Activated naive CD8-positive, alpha-beta T cell treated with anti-CD3 and anti-CD28 coated beads for 36 hours (primary cell): Measurements from ENCODE around the gene C9orf78. TPM values are rescaled to one million over a fixed set of nuclear protein-coding genes. Genes with fewer than 3 reads are reported as not detected.

ENCODE experiments used
- DNase-seq: peaks from one replicate; pipeline ENCODE4 v3.0.0; 2021
- H3K27ac Mint-ChIP-seq: one replicate; pipeline ENCODE4 v1.8.0; 2022; ENCODE audit warnings: mild to moderate bottlenecking, moderate library complexity, mixed read lengths
- H3K27me3 Mint-ChIP-seq: one replicate; pipeline ENCODE4 v1.8.0; 2022; ENCODE audit warnings: mild to moderate bottlenecking, mixed read lengths
- H3K36me3 Mint-ChIP-seq: one replicate; pipeline ENCODE4 v1.8.0; 2021; ENCODE audit warnings: mild to moderate bottlenecking, mixed read lengths
- H3K4me1 Mint-ChIP-seq: one replicate; pipeline ENCODE4 v1.8.0; 2021; ENCODE audit warnings: mixed read lengths
- H3K4me3 Mint-ChIP-seq: one replicate; pipeline ENCODE4 v1.8.0; 2022; ENCODE audit warnings: mild to moderate bottlenecking, moderate library complexity, mixed read lengths
- H3K9me3 Mint-ChIP-seq: one replicate; pipeline ENCODE4 v1.8.0; 2022; ENCODE audit warnings: mixed read lengths
- total RNA-seq, 2 experiments: library from RNA; stranded (reverse); gene quantifications; one replicate each; pipeline ENCODE4 v1.2.3, GENCODE V29; 2021

The C9orf78 gene
- total RNA-seq, 2 experiments from 2014 or later: 66.3 to 68.2 TPM

DNA sequence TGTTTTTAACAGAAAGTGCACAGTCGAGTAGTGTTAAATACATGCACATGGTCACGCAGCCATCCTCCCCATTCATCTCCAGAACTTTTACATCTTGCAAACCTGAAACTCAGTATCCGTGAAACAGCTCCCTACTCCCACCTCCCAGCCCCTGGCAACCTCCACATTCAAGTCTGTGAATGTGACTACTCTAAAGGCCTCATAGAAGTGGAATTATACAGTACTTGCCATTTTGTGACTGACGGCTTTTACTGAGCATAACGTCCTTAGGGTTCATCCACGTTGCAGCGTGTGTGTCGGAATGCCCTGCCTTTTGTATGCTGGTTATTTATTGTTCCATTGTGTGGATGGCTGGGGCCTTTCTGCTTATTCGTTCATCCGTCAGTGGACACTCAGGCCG lies 36.0 kb upstream of the C9orf78 start:
- Mint-ChIP-seq H3K4me3 (peak overlapping the region; percentile 45), H3K27me3 (no peaks in the 10 kb centered on the region)

DNA sequence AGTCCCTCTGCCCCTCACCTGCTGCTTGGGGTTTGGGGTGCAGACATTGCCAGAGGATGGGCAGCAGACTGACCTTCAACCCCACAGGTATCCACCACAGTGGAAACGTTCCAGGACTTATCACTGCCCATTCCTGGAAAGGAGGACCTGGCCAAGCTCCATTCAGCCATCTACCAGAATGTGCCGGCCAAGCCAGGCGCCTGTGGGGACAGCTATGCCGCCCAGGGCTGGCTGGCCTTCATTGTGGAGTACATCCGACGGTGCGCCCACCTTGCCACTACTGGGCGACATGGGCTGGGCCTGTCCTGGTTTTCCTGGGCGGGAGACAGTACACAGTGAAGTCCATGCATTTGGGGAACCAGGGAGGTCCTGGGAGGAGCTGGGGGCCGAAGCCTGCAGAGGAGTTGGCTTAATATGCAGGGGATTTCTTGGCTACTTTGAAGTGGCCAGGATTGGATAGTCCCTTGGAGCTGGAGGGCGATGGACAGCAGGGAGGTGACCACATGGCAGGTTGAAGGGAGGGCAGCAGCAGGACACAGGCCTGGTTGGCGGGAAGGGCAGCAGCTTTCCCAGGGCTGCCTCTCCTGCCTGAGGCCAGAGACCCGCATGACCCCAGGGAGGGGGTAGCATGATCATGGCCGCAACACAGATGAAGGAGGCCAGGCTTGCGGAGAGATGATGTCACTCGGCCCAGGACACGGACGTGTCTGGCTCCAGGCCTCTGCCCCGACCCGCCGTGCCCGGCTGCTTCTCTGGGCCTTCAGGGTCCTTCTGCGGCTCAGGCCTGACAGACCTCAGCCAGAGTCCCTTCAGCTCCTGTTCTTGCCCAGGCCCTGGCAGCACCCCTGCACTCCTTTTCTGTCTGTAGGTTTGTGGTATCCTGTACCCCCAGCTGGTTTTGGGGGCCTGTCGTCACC lies 34.8 kb upstream of the C9orf78 start:
- Mint-ChIP-seq H3K27me3 (no peaks in the 10 kb centered on the region), H3K4me1 (peaks cover 55% of the 10 kb centered on the region), H3K36me3 (peaks cover 37% of the 10 kb centered on the region), H3K4me3 (peak overlapping the region; percentile 68), H3K9me3 (no peaks in the 10 kb centered on the region), H3K27ac (peak overlapping the region; percentile 92)
- DNase-seq: no peak

More for the DNA sequence above, 36.0 kb upstream of the C9orf78 start:
- no peaks in the 10 kb centered on the region for H3K9me3 Mint-ChIP-seq
- DNase-seq: no peak
- peaks cover 45% of the 10 kb centered on the region for H3K4me1 Mint-ChIP-seq
- peaks cover 28% of the 10 kb centered on the region for H3K36me3 Mint-ChIP-seq
- peak overlapping the region; percentile 92 for H3K27ac Mint-ChIP-seq

DNA sequence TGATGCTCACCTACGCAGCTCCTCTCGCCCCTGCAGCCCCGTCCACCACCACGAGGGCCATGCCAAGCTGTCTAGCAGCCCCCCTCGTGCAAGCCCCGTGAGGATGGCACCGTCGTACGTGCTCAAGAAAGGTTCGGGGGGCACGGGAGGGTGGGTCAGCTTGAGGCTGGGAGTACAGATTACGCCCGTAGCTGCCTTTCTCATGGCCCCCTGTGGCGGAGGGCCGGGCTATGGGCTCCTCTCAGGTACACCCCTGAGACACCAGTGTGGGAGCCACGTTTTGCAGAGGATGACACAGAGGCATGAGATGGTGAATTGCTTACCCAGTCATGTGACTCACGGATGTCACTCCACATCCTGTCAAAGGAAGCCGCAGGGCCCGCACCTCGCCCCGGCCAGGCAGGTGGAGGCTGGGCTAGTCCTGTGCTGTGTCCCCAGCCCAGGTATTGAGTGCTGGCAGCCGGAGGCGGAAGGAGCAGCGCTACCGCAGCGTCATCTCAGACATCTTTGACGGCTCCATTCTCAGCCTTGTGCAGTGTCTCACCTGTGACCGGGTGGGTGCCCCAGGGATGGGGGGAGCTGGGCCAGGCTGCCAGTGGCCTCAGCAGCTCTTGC lies 33.9 kb upstream of the C9orf78 start:
- Mint-ChIP-seq H3K4me1 (peaks cover 55% of the 10 kb centered on the region), H3K27ac (peak overlapping the region; percentile 92), H3K9me3 (no peaks in the 10 kb centered on the region), H3K36me3 (peaks cover 36% of the 10 kb centered on the region), H3K27me3 (no peaks in the 10 kb centered on the region), H3K4me3 (peak overlapping the region; percentile 68)
- DNase-seq: peak; percentile 86

DNA sequence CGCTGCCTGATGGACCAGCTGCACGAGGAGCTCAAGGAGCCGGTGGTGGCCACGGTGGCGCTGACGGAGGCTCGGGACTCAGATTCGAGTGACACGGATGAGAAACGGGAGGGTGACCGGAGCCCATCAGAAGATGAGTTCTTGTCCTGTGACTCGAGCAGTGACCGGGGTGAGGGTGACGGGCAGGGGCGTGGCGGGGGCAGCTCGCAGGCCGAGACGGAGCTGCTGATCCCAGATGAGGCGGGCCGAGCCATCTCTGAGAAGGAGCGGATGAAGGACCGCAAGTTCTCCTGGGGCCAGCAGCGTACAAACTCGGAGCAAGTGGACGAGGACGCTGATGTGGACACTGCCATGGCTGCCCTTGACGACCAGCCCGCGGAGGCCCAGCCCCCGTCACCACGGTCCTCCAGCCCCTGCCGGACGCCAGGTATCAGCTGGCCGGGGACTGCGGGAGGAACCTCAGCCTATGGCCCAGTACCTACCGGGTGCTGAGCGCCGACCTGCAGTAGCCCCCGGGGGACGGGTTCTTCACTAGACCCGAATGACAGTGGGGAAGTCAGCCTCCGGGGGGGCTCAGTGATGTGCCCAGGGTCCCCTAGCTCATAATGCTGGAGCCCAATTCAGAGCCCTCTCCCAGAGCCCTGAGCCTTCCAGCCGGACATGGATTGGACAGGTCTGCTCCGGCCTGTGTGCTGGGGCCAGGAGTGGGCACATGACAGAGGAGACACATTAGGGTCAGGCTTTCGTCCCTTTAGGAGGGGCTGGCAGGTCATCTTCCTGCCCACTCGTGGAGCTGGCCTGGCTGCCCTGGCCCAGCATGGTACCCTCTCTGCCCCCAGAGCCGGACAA lies 33.2 kb upstream of the C9orf78 start:
- Mint-ChIP-seq H3K9me3 (no peaks in the 10 kb centered on the region), H3K4me1 (peaks cover 60% of the 10 kb centered on the region), H3K27me3 (no peaks in the 10 kb centered on the region), H3K36me3 (peaks cover 41% of the 10 kb centered on the region), H3K27ac (peak overlapping the region; percentile 92), H3K4me3 (peak overlapping the region; percentile 68)
- DNase-seq: no peak

DNA sequence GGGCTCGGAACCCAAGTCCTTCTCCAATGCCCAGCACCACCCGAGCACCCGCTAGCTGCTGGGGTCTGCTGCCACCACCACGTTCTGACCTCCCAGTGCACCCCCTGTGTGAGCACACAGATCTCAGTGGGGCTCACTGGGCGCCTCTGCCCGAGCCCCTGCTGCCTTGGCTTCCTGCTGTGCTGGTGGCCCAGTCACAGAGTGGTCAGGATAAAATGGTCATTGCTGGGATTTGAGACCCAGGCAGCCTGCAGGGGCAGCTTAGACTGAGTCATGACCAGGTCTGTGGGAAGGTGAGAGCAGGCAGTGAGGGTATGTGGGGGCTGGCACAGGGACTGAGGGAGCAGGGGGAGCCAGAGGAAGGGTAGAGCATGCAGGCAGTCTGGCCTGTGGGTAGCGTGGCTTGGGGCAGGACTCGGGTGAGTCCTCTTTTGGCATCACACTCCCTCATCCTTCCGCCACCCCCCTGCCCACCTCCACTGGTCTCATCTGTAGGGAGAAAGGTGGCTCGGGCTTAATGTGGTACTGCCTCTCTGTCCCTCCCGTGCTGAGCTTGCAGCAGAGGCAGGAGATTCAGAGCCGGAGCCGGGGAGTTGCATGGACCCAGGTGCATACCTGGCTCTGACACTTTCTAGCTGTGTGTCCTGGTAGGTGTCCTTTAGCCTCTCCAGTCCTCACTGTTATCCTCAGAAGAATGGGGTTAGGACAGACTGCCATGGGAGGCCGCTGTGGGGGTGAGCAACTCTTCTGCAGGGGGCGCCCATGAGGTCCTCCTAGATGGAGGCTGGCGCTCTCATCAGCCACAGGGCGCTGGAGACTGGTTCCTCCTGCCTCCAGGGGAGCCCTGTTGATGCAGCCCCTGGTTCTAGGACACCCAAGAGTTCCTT lies 32.3 kb upstream of the C9orf78 start:
- peak; percentile 52 for DNase-seq
- H3K9me3 Mint-ChIP-seq: no peaks in the 10 kb centered on the region

DNA sequence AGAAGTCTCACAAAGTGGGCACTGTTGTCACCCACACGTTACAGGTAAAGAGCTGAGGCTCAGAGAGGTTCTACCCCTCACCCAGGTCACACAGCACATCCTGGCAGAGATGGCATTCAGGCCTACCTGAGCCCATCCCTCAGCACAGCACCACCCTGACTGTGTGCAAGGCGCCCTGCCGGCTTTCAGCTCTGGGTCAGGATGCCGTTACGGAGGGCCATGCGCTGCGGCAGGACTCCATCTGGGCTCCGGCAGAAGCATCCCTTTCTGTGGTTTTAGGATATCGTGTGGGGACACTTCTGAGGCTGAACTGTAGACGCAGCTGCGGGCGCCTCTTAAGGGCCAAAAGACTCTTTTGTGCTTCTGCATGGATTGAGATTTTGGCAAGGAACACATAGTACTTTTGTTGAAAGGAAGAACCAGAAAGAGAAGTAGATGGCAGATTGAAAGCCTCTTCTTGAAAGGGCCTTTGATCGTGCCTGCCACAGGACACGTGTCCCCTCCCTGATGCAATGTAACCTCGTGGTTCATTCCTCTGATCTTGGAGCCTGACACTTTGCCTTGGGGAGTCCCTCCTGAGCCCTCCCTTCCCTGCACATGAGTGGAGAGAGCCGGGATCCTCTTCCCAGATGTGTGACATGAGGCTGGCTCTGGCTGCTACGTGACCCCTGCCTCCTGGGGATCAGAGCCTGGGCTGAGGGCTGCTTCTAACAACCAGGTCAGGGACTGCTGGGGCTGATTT lies 31.5 kb upstream of the C9orf78 start:
- H3K9me3 Mint-ChIP-seq: no peaks in the 10 kb centered on the region
- H3K27ac Mint-ChIP-seq: peak overlapping the region; percentile 92
- H3K4me1 Mint-ChIP-seq: peaks cover 67% of the 10 kb centered on the region
- peak; percentile 54 for DNase-seq
- peaks cover 42% of the 10 kb centered on the region for H3K36me3 Mint-ChIP-seq
- peak overlapping the region; percentile 36 for H3K4me3 Mint-ChIP-seq
- H3K27me3 Mint-ChIP-seq: no peaks in the 10 kb centered on the region

More for the DNA sequence above, 32.3 kb upstream of the C9orf78 start:
- peaks cover 63% of the 10 kb centered on the region for H3K4me1 Mint-ChIP-seq
- H3K36me3 Mint-ChIP-seq: peaks cover 39% of the 10 kb centered on the region
- H3K27me3 Mint-ChIP-seq: no peaks in the 10 kb centered on the region
- H3K4me3 Mint-ChIP-seq: peak overlapping the region; percentile 66
- peak overlapping the region; percentile 92 for H3K27ac Mint-ChIP-seq

DNA sequence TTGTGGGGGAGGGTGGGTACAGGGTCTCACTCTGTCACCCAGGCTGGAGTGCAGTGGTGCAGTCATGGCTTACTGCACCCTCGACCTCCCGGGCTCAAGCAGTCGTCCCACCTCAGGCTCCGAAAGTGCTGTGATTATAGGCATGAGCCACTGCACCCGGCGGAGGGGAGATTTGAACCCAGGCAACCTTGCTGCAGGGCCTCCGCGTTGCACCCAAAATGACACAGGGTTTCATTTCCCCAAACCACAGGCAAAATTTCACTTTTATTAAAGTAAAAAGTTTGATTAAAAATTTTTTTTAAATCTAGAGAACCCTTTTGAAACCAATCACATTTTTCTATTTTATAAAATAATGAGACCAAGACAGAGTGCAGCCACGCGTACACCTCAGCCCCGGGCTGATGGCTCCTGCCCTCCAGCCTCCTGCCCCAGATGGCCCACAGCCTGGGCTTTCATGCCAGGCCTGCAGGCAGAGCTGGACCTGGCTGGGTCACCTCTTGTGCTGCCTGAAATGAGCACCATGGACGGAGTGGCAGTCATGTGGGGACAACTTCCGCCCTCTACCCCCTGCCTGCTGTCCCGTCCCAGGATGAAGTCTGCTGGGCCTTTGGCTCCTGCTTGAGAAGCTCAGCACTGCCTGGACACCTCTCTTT lies 30.7 kb upstream of the C9orf78 start:
- H3K27ac Mint-ChIP-seq: peak overlapping the region; percentile 92
- H3K4me3 Mint-ChIP-seq: peak overlapping the region; percentile 36
- peaks cover 47% of the 10 kb centered on the region for H3K36me3 Mint-ChIP-seq
- H3K9me3 Mint-ChIP-seq: no peaks in the 10 kb centered on the region
- H3K4me1 Mint-ChIP-seq: peaks cover 72% of the 10 kb centered on the region
- H3K27me3 Mint-ChIP-seq: no peaks in the 10 kb centered on the region
- no peak for DNase-seq

DNA sequence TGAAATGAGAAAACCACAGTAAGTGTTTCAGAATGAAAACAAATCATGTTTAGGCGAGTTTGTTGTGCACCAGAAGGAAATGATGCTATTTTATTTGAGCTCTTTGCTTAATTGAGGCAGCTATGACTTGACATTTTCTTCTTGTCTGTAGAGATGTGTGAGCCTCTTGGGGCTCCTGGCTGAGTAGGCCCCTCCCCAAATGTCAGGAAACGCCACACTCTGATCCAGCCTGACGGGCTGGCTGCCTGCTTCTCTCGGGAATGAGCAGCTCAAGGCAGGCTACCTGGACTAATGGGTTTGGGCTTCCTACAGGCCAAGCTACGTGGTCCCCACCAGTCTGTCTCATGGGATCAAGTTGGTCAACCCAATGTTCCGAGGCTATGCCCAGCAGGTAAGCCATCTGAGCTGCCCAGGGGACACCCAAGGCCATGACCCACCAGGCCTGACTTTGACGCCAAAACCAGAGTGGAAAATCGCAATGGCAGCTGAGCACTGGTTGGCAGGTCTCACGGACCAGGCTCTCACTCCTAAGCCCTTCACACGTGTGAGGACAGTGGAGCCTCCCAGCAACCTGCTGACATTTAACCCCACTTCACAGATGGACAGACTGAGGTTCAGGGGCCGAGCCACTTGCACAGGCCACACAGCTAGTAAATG lies 30.0 kb upstream of the C9orf78 start:
- Mint-ChIP-seq H3K4me3 (no peak overlapping the region), H3K27me3 (no peaks in the 10 kb centered on the region), H3K9me3 (no peaks in the 10 kb centered on the region), H3K36me3 (peaks cover 45% of the 10 kb centered on the region), H3K4me1 (peaks cover 72% of the 10 kb centered on the region), H3K27ac (peak overlapping the region; percentile 92)
- DNase-seq: no peak

DNA sequence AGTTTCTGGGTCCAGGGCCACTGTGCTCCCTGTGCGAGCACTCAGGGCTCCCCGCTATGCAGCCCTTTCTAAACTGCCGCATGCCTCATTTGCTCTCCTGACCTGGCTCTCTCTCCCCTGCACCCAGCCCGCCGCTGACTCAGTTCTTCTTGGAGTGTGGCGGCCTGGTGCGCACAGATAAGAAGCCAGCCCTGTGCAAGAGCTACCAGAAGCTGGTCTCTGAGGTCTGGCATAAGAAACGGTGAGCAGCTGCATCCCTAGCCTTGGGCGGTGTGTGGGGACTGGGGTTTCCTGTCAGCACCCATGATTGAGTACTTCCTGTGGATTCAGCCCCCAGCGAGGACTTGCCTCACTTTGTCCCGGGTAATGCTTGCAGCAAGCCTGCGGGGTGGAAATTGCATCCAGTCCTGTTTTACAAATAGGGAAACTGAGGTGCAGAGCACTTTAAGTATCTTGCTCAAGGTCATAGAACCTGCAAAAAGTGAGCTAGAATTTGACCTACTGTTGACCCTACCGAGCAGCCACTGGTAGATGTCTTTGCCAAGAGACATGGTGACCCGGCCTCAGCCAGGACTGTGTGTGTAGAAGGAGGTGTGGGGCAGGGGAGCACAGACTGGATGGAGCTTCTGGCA lies 28.1 kb upstream of the C9orf78 start:
- Mint-ChIP-seq H3K36me3 (peaks cover 42% of the 10 kb centered on the region), H3K27me3 (no peaks in the 10 kb centered on the region), H3K9me3 (no peaks in the 10 kb centered on the region), H3K27ac (peak overlapping the region; percentile 84), H3K4me1 (peaks cover 59% of the 10 kb centered on the region), H3K4me3 (peak overlapping the region; percentile 5)
- DNase-seq: peak; percentile 78

DNA sequence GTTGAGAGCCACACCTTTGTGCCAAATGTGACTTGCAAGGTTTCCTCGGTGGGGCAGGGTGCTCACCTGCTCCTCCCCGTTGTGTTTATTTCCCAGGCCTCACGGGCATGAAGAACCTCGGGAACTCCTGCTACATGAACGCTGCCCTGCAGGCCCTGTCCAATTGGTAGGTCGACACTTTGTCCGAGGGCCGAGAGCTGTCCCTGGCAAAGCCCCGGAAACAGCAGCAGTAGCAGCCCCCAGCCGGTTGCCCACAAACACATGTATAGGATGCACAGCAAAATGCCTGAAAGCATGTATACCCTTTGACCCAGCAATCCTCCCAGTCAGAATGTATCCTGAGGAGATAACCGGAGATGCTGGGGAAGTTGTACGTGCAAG lies 26.4 kb upstream of the C9orf78 start:
- no peak for DNase-seq
- Mint-ChIP-seq H3K36me3 (peaks cover 38% of the 10 kb centered on the region), H3K4me3 (no peak overlapping the region), H3K4me1 (peaks cover 48% of the 10 kb centered on the region), H3K9me3 (no peaks in the 10 kb centered on the region), H3K27ac (peak overlapping the region; percentile 88), H3K27me3 (no peaks in the 10 kb centered on the region)

DNA sequence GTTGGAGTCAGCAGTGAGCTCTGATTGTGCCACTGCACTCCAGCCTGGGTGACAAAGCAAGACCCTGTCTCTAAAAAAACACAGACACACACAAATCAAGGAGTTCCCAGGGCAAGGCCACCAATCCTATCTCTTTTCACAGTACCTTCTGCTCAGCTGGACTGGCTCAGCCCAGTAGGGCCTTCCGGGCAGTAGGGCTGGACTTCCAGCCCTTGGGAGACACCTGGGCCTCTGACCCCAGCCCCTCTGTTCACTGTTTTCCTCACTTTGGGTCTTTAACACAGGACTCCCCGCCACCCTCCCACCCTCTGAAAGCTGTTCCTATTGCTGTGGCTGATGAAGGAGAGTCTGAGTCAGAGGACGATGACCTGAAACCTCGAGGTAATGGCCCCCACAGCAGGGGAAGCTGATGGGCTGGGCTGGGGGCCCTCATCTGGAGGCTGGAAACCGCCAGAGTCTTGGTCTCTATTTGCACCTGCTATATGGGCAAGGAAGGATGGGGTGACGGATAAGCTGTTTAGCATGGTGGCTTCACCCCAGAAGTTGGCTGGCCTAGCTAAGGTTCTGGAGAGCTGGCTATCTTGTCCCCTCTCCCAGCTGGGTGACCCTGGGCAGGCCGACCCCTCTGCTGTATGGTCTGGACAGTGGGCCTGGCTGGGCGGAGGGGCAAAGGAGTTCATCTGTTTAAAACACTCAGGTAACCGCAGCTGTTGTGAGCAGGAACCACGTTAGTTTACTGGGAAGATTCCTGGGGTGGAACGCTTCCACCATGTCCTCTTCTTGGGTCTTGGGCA lies 25.8 kb upstream of the C9orf78 start:
- H3K9me3 Mint-ChIP-seq: no peaks in the 10 kb centered on the region
- peaks cover 41% of the 10 kb centered on the region for H3K36me3 Mint-ChIP-seq
- peak overlapping the region; percentile 88 for H3K27ac Mint-ChIP-seq
- DNase-seq: peak; percentile 68
- H3K4me3 Mint-ChIP-seq: no peak overlapping the region
- peaks cover 44% of the 10 kb centered on the region for H3K4me1 Mint-ChIP-seq
- no peaks in the 10 kb centered on the region for H3K27me3 Mint-ChIP-seq
